ENCODE measurements around the gene TENT5A. TPM values are rescaled to one million over a fixed set of nuclear protein-coding genes. Genes with fewer than 3 reads are reported as not detected.

TENT5A gene
- total RNA-seq, 1 donor from 2014 or later = 8.1 TPM

- no peaks in the 10 kb centered on the region for H3K36me3 Mint-ChIP-seq (ENCODE audit: insufficient read depth)
- no peak for DNase-seq (ENCODE audit: low spot score, unreplicated experiment)
- no peak overlapping the region for H3K4me3 Mint-ChIP-seq (ENCODE audit: low read depth)
- H3K4me1 Mint-ChIP-seq (ENCODE audit: low read depth) = peaks cover 22% of the 10 kb centered on the region
- no peak for TF ChIP-seq CTCF (IDR thresholded peaks at IDR 0.05; ENCODE audit: unreplicated experiment)
- no peak overlapping the region for H3K27ac Mint-ChIP-seq
- H3K9me3 Mint-ChIP-seq (ENCODE audit: low read depth) = no peaks in the 10 kb centered on the region
- H3K27me3 Mint-ChIP-seq = no peaks in the 10 kb centered on the region
Measured at GRCh38 chr6:81772741-81773140, 20.3 kb upstream of the TENT5A start.

DNA sequence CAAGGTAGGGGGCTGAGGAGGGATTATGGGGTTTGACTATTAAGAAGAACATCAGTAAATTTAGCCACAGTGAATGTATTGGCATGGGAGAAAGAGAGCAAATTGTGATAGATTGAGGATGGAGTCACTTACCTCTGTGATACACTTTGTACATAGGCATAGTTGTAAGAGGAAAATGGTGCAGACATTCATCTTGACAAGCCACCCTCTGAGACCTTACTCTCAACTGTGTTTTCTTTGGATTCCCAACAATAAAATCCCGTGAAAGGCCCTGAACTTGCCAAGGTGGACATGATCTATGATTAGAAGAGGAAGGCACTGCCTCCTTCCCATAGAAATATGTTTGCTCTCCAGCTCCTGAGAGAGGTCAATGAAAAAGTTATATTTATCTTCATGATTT is 18.6 kb upstream of the TENT5A start:
- Mint-ChIP-seq H3K4me3 (ENCODE audit: low read depth) (no peak overlapping the region), H3K4me1 (ENCODE audit: low read depth) (peaks cover 34% of the 10 kb centered on the region), H3K27me3 (no peaks in the 10 kb centered on the region), H3K9me3 (ENCODE audit: low read depth) (no peaks in the 10 kb centered on the region), H3K36me3 (ENCODE audit: insufficient read depth) (no peaks in the 10 kb centered on the region), H3K27ac (no peak overlapping the region)
- no peak for DNase-seq (ENCODE audit: low spot score, unreplicated experiment)
- no peak for TF ChIP-seq CTCF (IDR thresholded peaks at IDR 0.05; ENCODE audit: unreplicated experiment)

GRCh38 chr6:81770381-81770780 is 17.9 kb upstream of the TENT5A start:
- no peak for TF ChIP-seq CTCF (IDR thresholded peaks at IDR 0.05; ENCODE audit: unreplicated experiment)
- H3K27ac Mint-ChIP-seq = no peak overlapping the region

DNA sequence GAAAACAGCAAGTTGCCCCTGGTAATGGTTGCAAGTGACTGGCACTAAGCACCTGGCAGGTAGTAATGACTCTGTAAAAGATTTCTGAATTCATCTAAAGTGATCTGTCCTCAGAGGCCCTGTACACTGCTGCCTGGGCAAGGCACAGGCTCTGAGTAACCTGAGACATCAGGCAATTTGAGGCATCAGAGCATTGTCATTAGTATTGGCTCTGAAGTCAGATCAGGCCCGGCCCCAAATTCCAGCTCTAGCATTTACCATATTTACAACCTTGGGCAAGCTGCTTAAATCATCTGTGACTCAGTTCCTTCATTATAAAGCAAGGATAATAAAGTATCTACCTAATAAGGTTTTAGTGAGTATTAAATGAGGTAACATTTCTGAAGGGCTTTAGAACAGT is 17.3 kb upstream of the TENT5A start:
- Mint-ChIP-seq H3K4me3 (ENCODE audit: low read depth) (no peak overlapping the region), H3K27ac (no peak overlapping the region), H3K9me3 (ENCODE audit: low read depth) (peaks cover 3% of the 10 kb centered on the region), H3K36me3 (ENCODE audit: insufficient read depth) (no peaks in the 10 kb centered on the region), H3K27me3 (no peaks in the 10 kb centered on the region), H3K4me1 (ENCODE audit: low read depth) (peaks cover 34% of the 10 kb centered on the region)
- no peak for DNase-seq (ENCODE audit: low spot score, unreplicated experiment)
- no peak for TF ChIP-seq CTCF (IDR thresholded peaks at IDR 0.05; ENCODE audit: unreplicated experiment)

More at GRCh38 chr6:81770381-81770780, 17.9 kb upstream of the TENT5A start:
- no peaks in the 10 kb centered on the region for H3K9me3 Mint-ChIP-seq (ENCODE audit: low read depth)
- no peak for DNase-seq (ENCODE audit: low spot score, unreplicated experiment)
- H3K27me3 Mint-ChIP-seq = no peaks in the 10 kb centered on the region
- no peaks in the 10 kb centered on the region for H3K36me3 Mint-ChIP-seq (ENCODE audit: insufficient read depth)
- peaks cover 34% of the 10 kb centered on the region for H3K4me1 Mint-ChIP-seq (ENCODE audit: low read depth)
- H3K4me3 Mint-ChIP-seq (ENCODE audit: low read depth) = no peak overlapping the region

GRCh38 chr6:81768150-81768942 is 15.9 kb upstream of the TENT5A start:
- no peak for DNase-seq (ENCODE audit: low spot score, unreplicated experiment)
- Mint-ChIP-seq H3K4me3 (ENCODE audit: low read depth) (no peak overlapping the region), H3K27ac (no peak overlapping the region), H3K36me3 (ENCODE audit: insufficient read depth) (no peaks in the 10 kb centered on the region), H3K27me3 (no peaks in the 10 kb centered on the region), H3K4me1 (ENCODE audit: low read depth) (peaks cover 30% of the 10 kb centered on the region), H3K9me3 (ENCODE audit: low read depth) (peaks cover 5% of the 10 kb centered on the region)
- no peak for TF ChIP-seq CTCF (IDR thresholded peaks at IDR 0.05; ENCODE audit: unreplicated experiment)

Data from progenitor cell of endocrine pancreas (in vitro differentiated cells).